HepG2 (cell line): ENCODE measurements around the gene NCOA3. TPM values are rescaled to one million over a fixed set of nuclear protein-coding genes. Genes with fewer than 3 reads are reported as not detected.

ENCODE experiments used
- ATAC-seq: fragments of 200-7000 bp; cut with Tn5 transposase; 3 replicates; pipeline ENCODE4 v1.9.1; 2020; ENCODE audit warnings: mild to moderate bottlenecking, moderate library complexity
- BruUV-seq: library from RNA; stranded (reverse); fragments of 400-500 nt; replicated peaks from 2 replicates; lab custom pipeline; 2021; lab: Mats Ljungman, UMichigan
- CTCF ChIA-PET: fragments of 300-600 bp; formaldehyde crosslinking; extraction: SDS; loops from one replicate; lab custom pipeline; 2021; ENCODE audit warnings: low total read pairs, inconsistent platforms, low intra/inter-chr PET ratio; lab: Yijun Ruan, JAX
- POLR2A ChIA-PET: fragments of 350-600 bp; sonication (Branson Sonifier 250); formaldehyde crosslinking; loops from one replicate; lab custom pipeline; 2020; ENCODE audit warnings: antibody characterized with exemption, inconsistent platforms; lab: Yijun Ruan, JAX
- DNase-seq: peaks from one replicate; pipeline ENCODE4 v3.0.0-alpha.2; 2015; ENCODE audit warnings: low spot score
- FAIRE-seq: peaks from 3 replicates; lab custom pipeline; 2011; peaks lifted over from hg19 to GRCh38; lab: Jason Lieb, UNC
- H2AFZ ChIP-seq: one replicate; pipeline ENCODE4 v1.6.1; 2011; ENCODE audit warnings: low read length, inconsistent platforms
- H3K27ac ChIP-seq: fragments of 300-600 bp; 3 replicates; pipeline ENCODE4 v1.8.0; 2011; ENCODE audit warnings: mixed run types, mild to moderate bottlenecking, mixed read lengths, low read length, inconsistent platforms; ENCODE audit not compliant: insufficient read depth; ENCODE audit errors: extremely low read length
- H3K27me3 ChIP-seq, 2 experiments: fragments of 200-600 bp in 1 of 2; 2 replicates in 1 of 2; 3 replicates in 1 of 2; pipeline versions ENCODE4 v1.6.0 to v1.8.0; 2011; ENCODE audit warnings: low read length in 2 of 2, mild to moderate bottlenecking in 2 of 2, moderate library complexity in 2 of 2, inconsistent platforms in 1 of 2; ENCODE audit not compliant: insufficient read depth in 2 of 2, control insufficient read depth in 1 of 2
- H3K36me3 ChIP-seq, 2 experiments: fragments of 200-600 bp in 1 of 2; replicated peaks in 1 of 2; 2 replicates in 1 of 2; 3 replicates in 1 of 2; pipeline versions ENCODE4 v1.5.1 to v1.8.0; 2011; ENCODE audit warnings: low read length in 2 of 2, inconsistent platforms in 1 of 2; ENCODE audit not compliant: insufficient read depth in 2 of 2, control insufficient read depth in 1 of 2
- H3K4me1 ChIP-seq: 2 replicates; pipeline ENCODE4 v1.5.1; 2012; ENCODE audit warnings: low read length, inconsistent platforms; ENCODE audit not compliant: insufficient read depth
- H3K4me2 ChIP-seq: 2 replicates; pipeline ENCODE4 v1.6.0; 2011; ENCODE audit warnings: low read depth, low read length, inconsistent platforms
- H3K4me3 ChIP-seq, 3 experiments: fragments of 200-600 bp in 1 of 3; sonication (generic), shearing (Covaris generic) in 1 of 3; replicated peaks in 1 of 3; 2 replicates each; pipeline ENCODE4 v1.5.1; 2011 to 2016; ENCODE audit warnings: low read length in 3 of 3, inconsistent platforms in 2 of 3, low read depth in 2 of 3, mild to moderate bottlenecking in 2 of 3, control low read depth in 1 of 3, mixed read lengths in 1 of 3; ENCODE audit not compliant: insufficient read depth in 1 of 3
- H3K79me2 ChIP-seq: one replicate; pipeline ENCODE4 v1.6.1; 2011; ENCODE audit warnings: low read length, inconsistent platforms; ENCODE audit not compliant: insufficient read depth
- H3K9ac ChIP-seq: 2 replicates; pipeline ENCODE4 v1.6.0; 2011; ENCODE audit warnings: mild to moderate bottlenecking, low read depth, low read length, inconsistent platforms; ENCODE audit not compliant: insufficient read depth
- H3K9me3 ChIP-seq: 2 replicates; pipeline ENCODE4 v1.5.1; 2012; ENCODE audit warnings: mild to moderate bottlenecking, low read length
- H4K20me1 ChIP-seq: 2 replicates; pipeline ENCODE4 v1.6.0; 2011; ENCODE audit warnings: inconsistent platforms, mild to moderate bottlenecking, low read length, moderate library complexity; ENCODE audit not compliant: insufficient read depth
- AGO2 ChIP-seq: fragments of 200-400 bp; formaldehyde crosslinking; optimal IDR thresholded peaks from 2 replicates; pipeline ENCODE3; 2017; ENCODE audit warnings: mild to moderate bottlenecking, low read depth, low read length, moderate library complexity
- TERF1 ChIP-seq: sonication (generic); formaldehyde crosslinking; IDR thresholded peaks from 2 replicates; pipeline ENCODE4 v1.8.0; 2022; ENCODE audit warnings: mild to moderate bottlenecking, missing genetic modification reagents, moderate library complexity
- THAP8 ChIP-seq: sonication (generic); formaldehyde crosslinking; IDR thresholded peaks from 2 replicates; pipeline ENCODE4 v1.5.1; 2020; ENCODE audit warnings: missing genetic modification reagents, mild to moderate bottlenecking, borderline replicate concordance
- TP53 ChIP-seq: sonication (generic); formaldehyde crosslinking; conservative IDR thresholded peaks from 2 replicates; pipeline ENCODE4 v1.4.0; 2020; ENCODE audit warnings: missing genetic modification reagents
- ZNF558 ChIP-seq: sonication (generic); formaldehyde crosslinking; IDR thresholded peaks from 2 replicates; pipeline ENCODE4 v1.9.0; 2022; ENCODE audit warnings: mild to moderate bottlenecking, missing genetic modification reagents, borderline replicate concordance
- ZNF710 ChIP-seq: sonication (generic); formaldehyde crosslinking; IDR thresholded peaks from 2 replicates; pipeline ENCODE4 v1.5.0; 2020; ENCODE audit warnings: mild to moderate bottlenecking, missing genetic modification reagents, borderline replicate concordance
- WGBS: methylation state at CpG from one replicate; pipeline ENCODE4 v1.1.6; 2017; ENCODE audit warnings: low lambda C conversion rate; 5-methylcytosine and 5-hydroxymethylcytosine counted together
- in situ Hi-C: cut with HindIII; loops from 2 replicates; pipeline ENCODE4 v1.10.0; 2017; ENCODE audit warnings: low pct_unique_long_range_greater_than_20kb; ENCODE audit not compliant: extremely low pct_ligation_motif_present
- intact Hi-C: fragments of 100-400 bp; cut with micrococcal nuclease; formaldehyde crosslinking; loops from one replicate; pipeline ENCODE4 v1.10.0; 2022; ENCODE audit not compliant: unreplicated experiment
- polyA plus RNA-seq, 8 experiments: library from polyadenylated mRNA; depleted of rRNA in 3 of 8; stranded (reverse) in 7 of 8; unstranded in 1 of 8; fragments of >200 nt; fragmentation: Illumina TruSeq in 4 of 8; extraction: Trizol in 4 of 8; gene quantifications; 2 replicates each; pipeline versions ENCODE4 v1.2.1 to v1.2.3, GENCODE V29; 2011 to 2016; ENCODE audit warnings: low read depth in 4 of 8, missing spikeins in 1 of 8, mixed read lengths in 1 of 8; ENCODE audit not compliant: insufficient read depth in 1 of 8
- total RNA-seq, 5 experiments: library from RNA; depleted of rRNA; stranded (reverse); fragments of >200 nt; fragmentation: Illumina TruSeq; extraction: Trizol; gene quantifications; 2 replicates each; pipeline ENCODE4 v1.2.3, GENCODE V29; 2016; ENCODE audit warnings: low read depth in 1 of 5

Gene NCOA3
- total and polyA plus RNA-seq, 2 of the 13 experiments (the other 11 are each of a cell fraction or from before 2014, with no cell fraction given): 35.0 to 56.8 TPM

GRCh38 chr20:47673671-47673955, 171.9 kb downstream of the NCOA3 start:
- Histone ChIP-seq H3K9me3 (no peaks in the 10 kb centered on the region), H3K36me3 (no peaks in the 10 kb centered on the region), H4K20me1 (no peaks in the 10 kb centered on the region), H3K4me3 (no peak overlapping the region), H3K9ac (no peak overlapping the region), H2AFZ (no peak overlapping the region), H3K4me2 (no peak overlapping the region), H3K4me1 (peaks cover 27% of the 10 kb centered on the region), H3K27me3 (no peaks in the 10 kb centered on the region), H3K79me2 (no peaks in the 10 kb centered on the region), H3K27ac (no peak overlapping the region)
- POLR2A ChIA-PET: no interaction called here
- no peak for DNase-seq
- BruUV-seq: no TSS peak
- peak; percentile 2 for TF ChIP-seq AGO2
- no peak for TF ChIP-seq ZNF558 (CRISPR knock-in tag)
- no peak for TF ChIP-seq ZNF710
- no peak for TF ChIP-seq THAP8
- no peak for TF ChIP-seq TP53 (CRISPR knock-in tag)
- TF ChIP-seq TERF1 (CRISPR knock-in tag): no peak
- intact Hi-C loops (no loop called here), in situ Hi-C loops (no loop called here)
- CTCF ChIA-PET: no interaction called here
- no peak for ATAC-seq
- 79% methylated on average over 6 of the region's 6 CpGs for WGBS
- FAIRE-seq: no peak
